ENCODE measurements around the gene SNX9. TPM values are rescaled to one million over a fixed set of nuclear protein-coding genes. Genes with fewer than 3 reads are reported as not detected.

SNX9 gene
- total RNA-seq, 6 donors from 2014 or later = 13.6 to 31.6 (median 19.0) TPM

GRCh38 chr6:157821342-157822033, 1.6 kb upstream of the SNX9 start:
- H3K36me3 ChIP-seq = no peaks in the 10 kb centered on the region
- H3K27ac ChIP-seq = no peak overlapping the region
- no peak for ATAC-seq (ENCODE audit: low FRiP score in 2 of 2)
- TF ChIP-seq, protein P1, sequence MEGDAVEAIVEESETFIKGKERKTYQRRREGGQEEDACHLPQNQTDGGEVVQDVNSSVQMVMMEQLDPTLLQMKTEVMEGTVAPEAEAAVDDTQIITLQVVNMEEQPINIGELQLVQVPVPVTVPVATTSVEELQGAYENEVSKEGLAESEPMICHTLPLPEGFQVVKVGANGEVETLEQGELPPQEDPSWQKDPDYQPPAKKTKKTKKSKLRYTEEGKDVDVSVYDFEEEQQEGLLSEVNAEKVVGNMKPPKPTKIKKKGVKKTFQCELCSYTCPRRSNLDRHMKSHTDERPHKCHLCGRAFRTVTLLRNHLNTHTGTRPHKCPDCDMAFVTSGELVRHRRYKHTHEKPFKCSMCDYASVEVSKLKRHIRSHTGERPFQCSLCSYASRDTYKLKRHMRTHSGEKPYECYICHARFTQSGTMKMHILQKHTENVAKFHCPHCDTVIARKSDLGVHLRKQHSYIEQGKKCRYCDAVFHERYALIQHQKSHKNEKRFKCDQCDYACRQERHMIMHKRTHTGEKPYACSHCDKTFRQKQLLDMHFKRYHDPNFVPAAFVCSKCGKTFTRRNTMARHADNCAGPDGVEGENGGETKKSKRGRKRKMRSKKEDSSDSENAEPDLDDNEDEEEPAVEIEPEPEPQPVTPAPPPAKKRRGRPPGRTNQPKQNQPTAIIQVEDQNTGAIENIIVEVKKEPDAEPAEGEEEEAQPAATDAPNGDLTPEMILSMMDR (IDR thresholded peaks at IDR 0.05) = no peak
- TF ChIP-seq POLR2AphosphoS5 (IDR thresholded peaks at IDR 0.05) = no peak
- TF ChIP-seq POLR2A (IDR thresholded peaks at IDR 0.05) = no peak
- no peak for TF ChIP-seq EP300 (IDR thresholded peaks at IDR 0.05)
- WGBS, 2 donors = 81% methylated on average over 6 of the region's 6 CpGs
- H3K9me3 ChIP-seq = no peaks in the 10 kb centered on the region
- no peaks in the 10 kb centered on the region for H3K27me3 ChIP-seq
- H3K4me1 ChIP-seq = peaks cover 11 to 26% (median 14%) of the 10 kb centered on the region in 4 donors
- DNase-seq = no peak
- no peak overlapping the region for H3K4me3 ChIP-seq

DNA sequence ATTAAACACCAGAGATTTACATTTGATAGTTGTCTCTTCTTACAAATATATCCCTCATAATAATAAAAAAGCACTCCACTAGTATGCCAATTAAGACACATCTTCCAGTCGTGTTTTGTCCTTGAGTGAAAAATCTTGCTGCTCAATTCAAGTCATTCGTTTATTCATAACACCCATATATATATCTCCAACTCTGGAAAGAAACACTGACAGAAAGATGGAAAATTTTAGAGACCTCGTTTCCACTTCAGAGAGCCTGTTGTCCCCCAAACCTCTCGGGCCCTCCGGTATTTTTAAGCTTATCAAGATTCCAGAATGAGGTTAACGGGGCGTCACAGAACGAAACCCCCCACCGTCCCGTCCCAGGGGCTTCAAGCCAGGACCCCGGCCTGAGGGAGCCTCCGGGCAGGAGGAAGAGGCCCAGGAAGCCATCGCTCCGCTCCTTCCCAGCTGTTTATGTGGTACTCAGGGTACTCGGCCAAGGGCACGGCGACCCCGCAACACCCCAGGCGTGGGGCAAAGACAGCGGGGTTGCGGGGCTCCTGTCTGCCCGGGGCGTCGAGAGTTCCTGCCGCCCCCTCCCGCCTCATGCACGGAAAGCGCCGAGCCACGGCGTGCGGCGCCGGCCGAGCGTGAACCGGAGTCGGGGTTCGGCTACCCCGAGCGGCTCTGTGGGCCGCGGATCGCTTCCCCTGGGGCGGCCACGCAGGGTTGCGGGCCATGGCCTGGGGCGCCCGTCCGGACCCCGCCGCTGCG, 623 bp upstream of the SNX9 start:
- Histone ChIP-seq H3K36me3 (no peaks in the 10 kb centered on the region), H3K4me3 (peak overlapping the region; percentile 10 to 78 (median 68)), H3K4me1 (peaks cover 11 to 26% (median 14%) of the 10 kb centered on the region in 4 donors), H3K9me3 (no peaks in the 10 kb centered on the region), H3K27ac (peak overlapping the region; percentile 82 to 93 (median 88)), H3K27me3 (no peaks in the 10 kb centered on the region)
- no peak for DNase-seq
- WGBS, 2 donors = 19 to 31% methylated on average over 7 to 34 of the region's 53 CpGs
- TF ChIP-seq POLR2AphosphoS5 (IDR thresholded peaks at IDR 0.05) (no peak), EP300 (IDR thresholded peaks at IDR 0.05) (no peak), POLR2A (IDR thresholded peaks at IDR 0.05) (no peak)
- TF ChIP-seq, protein P1 (IDR thresholded peaks at IDR 0.05) = no peak
- peak; percentile 24 to 34 for ATAC-seq (ENCODE audit: low FRiP score in 2 of 2)

- Histone ChIP-seq H3K9me3 (no peaks in the 10 kb centered on the region), H3K36me3 (no peaks in the 10 kb centered on the region), H3K4me1 (peaks cover 11 to 26% (median 14%) of the 10 kb centered on the region in 4 donors), H3K27me3 (no peaks in the 10 kb centered on the region), H3K4me3 (peak overlapping the region; percentile 66 to 79 (median 74)), H3K27ac (peak overlapping the region; percentile 82 to 94 (median 92))
- WGBS, 2 donors = 1% methylated on average over 16 to 25 of the region's 74 CpGs
- DNase-seq = peak; percentile 35 to 89
- ATAC-seq (ENCODE audit: low FRiP score in 2 of 2) = peak; percentile 12 to 58
- TF ChIP-seq POLR2A (IDR thresholded peaks at IDR 0.05) = peak in 1 of 4 donors; percentile 49
- no peak for TF ChIP-seq EP300 (IDR thresholded peaks at IDR 0.05)
- TF ChIP-seq, protein P1 (IDR thresholded peaks at IDR 0.05) = peak in 2 of 6 experiments; percentile 29 to 33
These were observed 703 bp downstream of the SNX9 start for GRCh38 chr6:157823528-157824370.

DNA sequence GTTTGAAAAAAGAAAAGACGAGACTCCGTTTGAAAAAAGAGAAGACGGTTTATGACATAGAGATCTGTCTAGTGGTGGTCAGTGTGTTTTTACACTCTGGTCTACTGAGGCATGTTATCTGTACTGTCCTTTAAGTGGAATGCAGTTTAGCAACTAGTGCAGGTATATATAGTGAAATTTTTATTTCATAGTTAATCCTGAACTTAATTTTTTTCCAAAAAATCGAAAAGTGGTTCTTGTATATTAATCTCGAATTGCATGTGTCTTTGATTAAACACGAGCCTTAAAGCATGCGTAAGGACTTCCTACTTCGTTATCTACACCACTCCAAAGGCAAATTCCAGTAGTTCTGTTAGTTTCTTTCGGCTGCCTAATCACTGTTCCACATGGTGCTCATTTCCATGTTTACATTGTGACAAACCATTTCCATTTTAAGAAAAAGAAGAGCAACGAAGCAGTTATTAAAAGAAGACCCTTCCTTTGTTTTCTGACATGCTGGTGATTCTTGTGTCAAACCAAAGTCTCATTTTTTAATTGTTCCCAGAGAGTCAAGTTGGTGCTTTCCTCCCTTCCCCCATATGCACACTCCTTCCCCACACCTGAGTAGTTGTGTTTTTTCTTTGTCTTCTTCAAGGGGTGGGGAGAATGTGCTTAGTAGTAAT, 2.3 kb downstream of the SNX9 start:
- ATAC-seq (ENCODE audit: low FRiP score in 2 of 2) (no peak), DNase-seq (no peak)
- Histone ChIP-seq H3K9me3 (no peaks in the 10 kb centered on the region), H3K27ac (no peak overlapping the region), H3K27me3 (no peaks in the 10 kb centered on the region), H3K36me3 (no peaks in the 10 kb centered on the region), H3K4me3 (no peak overlapping the region), H3K4me1 (peaks cover 11 to 26% (median 14%) of the 10 kb centered on the region in 4 donors)
- TF ChIP-seq, protein P1 (IDR thresholded peaks at IDR 0.05) = no peak
- TF ChIP-seq EP300 (IDR thresholded peaks at IDR 0.05) = no peak
- no peak for TF ChIP-seq POLR2AphosphoS5 (IDR thresholded peaks at IDR 0.05)
- no peak for TF ChIP-seq POLR2A (IDR thresholded peaks at IDR 0.05)
- WGBS, 2 donors = 54 to 57% methylated on average over 10 of the region's 10 CpGs

All from upper lobe of left lung (tissue), 6 donors.